HG03342 (cell line): Measurements from ENCODE around the gene ORMDL3.
"Not testable (repeated sequence)": the region's sequence is repeated elsewhere in the genome, so short reads cannot be mapped to it uniquely, and the experiment has no call there.

Source experiments
- ATAC-seq: cut with Tn5 transposase; IDR thresholded peaks from one replicate; pipeline ENCODE4 v1.9.1; 2021; ENCODE audit warnings: mild to moderate bottlenecking, moderate library complexity; ENCODE audit not compliant: unreplicated experiment

The ORMDL3 gene

DNA sequence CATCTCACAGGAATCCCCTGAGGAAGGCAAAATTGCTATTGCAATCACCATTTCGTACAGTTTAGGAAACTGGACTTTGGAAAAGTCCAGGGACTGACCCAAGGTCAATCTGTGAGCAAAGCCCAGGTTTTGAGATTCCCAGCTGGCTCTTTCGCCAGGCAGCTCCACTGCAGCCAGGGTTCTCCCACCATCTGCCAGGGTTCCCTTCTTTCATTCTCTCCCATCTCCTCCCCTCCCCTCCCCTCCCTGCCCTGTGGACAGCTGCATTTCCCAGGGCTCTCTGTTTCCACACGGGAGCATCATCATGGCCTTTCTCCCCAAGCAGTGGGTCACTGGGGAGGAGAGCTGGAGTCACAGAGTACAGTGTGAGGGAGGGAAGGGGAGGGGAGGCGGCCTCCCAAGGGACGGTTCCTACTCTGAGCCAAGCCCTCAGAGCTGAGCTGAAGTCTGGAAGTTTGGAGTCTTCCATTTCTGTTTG lies 23.5 kb upstream of the ORMDL3 start:
- no peak for ATAC-seq

DNA sequence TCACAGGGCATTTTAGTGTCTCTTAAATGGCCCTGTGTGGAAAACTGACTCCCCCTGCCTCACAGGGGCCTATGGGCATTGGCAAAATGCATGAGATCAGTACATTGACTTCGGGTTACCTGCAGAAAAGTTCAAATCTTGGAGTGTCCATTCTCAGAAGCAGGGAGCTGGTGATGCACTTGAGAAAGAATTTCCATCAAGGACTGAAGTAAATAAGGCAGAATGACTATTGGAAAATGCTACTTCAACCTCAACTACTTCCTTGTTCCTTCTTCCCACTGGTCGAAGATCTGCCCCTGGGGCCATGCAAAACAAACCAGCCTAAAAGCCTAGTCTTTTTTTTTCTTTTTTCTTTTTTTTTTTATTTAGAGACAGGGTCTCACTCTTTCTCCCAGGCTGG lies 21.6 kb upstream of the ORMDL3 start:
- no peak for ATAC-seq

DNA sequence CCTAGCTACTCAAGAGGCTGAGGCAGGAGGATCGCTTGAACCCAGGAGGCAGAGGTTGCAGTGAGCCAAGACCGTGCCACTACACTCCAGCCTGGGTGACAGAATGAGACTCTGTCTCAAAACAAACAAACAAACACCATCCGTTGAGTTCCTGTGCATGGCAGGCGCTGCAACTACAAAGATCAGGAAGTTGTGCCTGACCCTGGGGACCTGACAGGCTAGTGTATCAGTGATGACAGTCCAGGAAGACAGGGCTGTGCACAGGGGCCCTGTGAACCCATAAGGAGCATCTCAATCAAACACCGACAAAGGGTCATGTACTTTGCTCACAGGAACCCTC lies 21.1 kb upstream of the ORMDL3 start:
- not testable (repeated sequence) for ATAC-seq

DNA sequence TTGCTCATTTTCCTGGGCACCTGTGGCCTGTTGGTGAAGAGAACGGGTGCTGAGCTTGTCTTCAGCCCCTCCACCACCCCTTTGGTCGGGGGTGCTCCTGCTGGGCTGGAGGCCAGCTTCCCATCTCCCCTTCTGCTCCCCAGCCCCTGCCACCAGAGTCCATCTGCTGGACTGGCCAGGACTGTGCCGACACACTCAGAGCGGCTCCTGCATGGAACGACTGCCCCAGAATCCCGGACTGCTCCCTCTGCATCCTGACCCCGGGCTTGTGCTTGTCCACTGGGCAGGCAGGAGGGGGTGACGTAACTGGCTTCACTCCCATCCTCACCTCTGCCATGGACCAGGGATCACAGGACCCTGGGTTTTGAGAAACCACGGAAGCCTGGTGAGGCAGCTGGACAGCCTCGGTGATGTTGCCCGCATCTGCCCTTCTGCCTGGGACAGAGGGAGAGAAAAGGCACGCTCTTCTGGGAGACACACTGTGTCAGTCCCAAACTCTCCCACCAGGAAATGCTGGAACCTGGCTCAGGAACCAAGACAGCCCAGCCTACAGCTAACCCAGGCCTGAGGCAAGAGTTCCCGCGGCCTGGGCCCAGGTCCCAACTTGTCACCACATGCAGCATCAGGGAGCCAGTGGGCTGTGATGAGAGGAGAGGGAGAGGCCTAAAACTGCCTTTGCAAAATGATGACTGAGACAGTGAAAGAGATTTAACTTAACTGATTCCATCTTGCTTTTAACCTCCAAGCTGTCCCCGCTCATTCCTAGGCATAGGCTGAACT lies 19.3 kb upstream of the ORMDL3 start:
- no peak for ATAC-seq

DNA sequence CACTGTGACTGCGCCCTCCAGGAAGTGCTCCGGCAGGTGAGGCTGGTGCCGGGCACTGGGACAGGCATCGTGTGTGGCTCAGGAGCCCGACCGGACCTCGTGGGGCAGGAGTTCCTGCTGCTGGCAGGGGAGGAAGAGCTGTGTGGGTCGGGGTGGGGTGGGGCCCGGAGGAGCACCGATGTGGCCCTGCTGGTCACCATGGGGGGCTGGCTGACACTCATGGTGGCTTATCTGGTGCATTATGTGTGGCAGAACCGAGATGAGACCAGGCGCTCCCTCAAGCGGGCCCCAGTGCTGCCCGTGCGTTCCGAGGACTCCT lies 17.0 kb upstream of the ORMDL3 start:
- ATAC-seq: no peak

DNA sequence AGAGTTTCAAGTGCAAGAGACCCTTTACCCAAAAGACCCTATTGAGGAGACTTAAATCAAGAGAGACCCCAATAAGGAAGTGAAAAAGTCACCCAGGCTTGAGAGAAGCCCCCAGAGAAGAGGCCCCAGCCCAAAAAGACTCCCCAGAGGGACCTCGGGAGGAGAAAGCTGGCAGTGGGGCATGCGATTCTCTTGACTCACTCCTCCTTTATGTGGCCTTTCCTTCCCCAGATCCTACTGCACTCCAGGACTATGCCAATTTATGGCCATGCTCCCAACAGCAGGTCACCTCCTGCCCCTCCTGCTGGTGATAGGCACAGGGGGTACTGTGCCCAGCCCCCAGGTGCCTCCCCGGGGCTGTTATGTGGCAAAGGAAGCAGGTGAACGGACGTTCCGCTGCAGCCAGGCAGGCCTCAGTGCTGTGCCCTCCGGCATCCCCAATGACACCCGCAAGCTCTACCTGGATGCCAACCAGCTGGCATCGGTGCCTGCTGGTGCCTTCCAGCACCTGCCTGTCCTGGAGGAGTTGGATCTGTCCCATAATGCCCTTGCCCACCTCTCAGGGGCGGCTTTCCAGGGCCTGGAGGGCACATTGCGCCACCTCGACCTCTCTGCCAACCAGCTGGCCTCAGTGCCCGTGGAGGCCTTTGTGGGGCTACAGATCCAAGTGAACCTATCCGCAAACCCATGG lies 16.4 kb upstream of the ORMDL3 start:
- ATAC-seq: no peak

DNA sequence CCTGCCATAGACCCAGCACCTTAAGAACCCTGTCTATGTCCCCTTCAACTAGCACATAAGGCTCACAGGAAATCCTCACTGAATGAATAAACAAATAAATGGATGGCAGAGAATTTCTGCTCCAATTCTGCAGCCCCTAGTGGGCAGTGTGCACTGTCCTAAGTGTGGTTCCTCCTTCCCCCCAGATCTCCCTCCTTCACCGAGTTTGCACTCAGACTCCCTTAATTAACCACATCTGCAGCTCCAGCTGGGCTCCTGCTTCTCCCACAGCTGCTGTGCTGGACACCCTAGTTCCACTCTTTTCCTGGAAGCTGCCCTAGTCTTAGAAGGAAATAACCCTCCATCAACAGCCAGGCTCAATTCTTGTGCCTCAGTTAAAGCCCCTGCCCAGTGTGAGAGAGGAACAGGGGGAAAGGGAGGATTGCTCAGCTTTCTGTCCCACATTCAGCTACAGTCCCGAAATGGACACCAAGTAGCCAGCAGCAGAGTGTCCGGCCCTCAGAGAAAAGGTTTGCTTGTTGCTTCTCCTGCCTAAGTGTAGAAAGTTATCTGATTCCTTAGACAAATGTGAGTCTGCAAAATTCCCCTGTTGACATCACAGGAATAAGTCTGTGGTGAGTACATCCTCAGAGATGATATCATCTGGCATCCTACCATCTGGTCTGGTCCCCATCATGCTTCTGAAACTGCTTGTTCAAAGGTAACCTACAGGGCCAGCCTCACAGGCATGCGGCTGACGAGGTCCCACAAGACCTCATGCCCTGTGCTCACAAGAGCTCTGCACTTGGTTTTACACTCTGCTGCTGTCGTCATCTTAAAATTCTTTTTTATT lies 12.4 kb upstream of the ORMDL3 start:
- ATAC-seq: peak; percentile 55

DNA sequence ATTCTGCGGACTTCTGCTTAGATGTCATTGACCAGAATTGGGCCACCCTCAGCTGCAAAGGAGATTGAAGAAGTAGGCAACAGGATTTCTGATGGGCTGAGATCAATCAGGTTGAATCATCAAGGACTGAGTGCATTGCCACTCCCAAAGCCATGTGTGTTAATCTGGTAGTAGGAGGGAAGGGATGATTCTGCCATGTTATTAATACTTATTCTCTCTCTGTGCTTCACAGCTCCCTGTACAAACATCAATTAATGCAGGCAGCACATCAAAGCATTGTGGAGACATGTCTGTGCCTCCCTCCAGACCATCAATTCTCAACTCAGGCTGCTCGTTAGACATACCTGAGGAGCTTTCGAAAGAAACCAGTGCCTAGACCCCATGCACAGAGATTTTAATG lies 11.7 kb upstream of the ORMDL3 start:
- no peak for ATAC-seq

DNA sequence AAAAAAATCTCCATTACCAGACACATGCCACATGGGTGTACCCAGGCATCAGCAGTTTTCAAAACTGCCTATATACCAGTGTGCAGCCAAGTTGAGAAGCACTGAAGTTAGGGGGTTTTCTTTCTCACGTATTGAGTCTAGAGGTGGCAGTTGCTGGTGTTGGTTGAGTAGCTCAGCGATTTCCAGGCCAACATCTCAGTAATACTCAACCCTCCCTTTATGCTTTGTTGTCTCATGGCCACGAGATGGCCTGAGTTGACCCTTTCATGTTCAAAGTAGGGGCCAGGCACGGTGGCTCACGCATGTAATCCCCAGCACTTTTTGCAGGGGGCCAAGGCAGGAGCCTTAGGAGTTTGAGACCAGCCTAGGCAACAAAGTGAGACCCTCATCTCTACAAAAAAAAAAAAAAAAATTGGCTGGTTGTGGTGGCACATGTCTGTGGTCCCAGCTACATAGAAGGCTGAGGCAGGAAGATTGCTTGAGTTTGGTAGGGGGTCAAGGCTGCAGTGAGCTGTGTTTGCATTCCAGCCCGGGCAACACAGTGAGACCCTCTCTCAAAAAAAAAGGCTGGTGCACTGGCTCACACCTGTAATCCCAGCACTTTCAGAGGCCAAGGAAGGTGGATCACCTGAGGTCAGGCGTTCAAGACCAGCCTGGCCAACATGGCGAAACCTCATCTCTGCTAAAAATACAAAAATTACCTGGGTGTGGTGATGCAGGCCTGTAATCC lies 10.9 kb upstream of the ORMDL3 start:
- ATAC-seq: no peak

DNA sequence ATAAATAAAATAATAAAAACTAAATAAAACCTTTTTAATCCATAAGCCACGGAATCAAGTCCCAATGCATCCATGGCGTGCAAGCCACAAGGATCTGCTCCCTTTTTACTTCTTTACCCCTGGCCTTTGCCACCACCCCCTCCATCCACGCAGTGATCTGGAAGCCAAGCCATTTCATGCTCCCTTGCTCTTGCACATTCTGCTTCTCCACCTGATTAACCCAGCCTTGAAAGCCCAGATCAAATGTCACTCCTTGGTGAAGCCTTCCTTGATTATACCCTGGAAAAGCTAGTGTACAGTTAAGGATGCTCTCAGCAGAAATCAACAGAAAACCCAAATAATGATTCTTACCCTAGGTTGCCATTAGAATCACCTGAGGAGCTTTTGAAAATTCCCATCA lies 10.0 kb upstream of the ORMDL3 start:
- ATAC-seq: no peak

DNA sequence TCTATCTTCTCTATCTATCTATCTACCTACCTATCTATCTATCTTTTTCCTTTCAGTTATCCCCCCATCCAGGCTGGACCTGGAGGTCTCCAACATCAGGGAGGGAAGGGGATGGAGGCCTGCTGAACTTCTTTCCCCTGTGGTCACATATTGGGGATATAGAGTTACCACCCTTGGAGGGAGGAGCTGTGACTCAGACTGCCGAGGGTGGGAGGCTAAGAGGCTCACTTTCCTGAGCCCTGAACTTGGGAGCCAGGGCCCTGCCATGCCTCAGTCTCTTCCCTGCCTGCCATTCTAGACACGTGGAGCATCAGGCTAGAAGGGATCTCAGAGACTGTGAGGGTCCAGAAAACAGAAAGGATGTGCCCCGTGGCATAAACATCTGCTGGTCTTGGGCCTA lies 8.5 kb upstream of the ORMDL3 start:
- ATAC-seq: no peak

DNA sequence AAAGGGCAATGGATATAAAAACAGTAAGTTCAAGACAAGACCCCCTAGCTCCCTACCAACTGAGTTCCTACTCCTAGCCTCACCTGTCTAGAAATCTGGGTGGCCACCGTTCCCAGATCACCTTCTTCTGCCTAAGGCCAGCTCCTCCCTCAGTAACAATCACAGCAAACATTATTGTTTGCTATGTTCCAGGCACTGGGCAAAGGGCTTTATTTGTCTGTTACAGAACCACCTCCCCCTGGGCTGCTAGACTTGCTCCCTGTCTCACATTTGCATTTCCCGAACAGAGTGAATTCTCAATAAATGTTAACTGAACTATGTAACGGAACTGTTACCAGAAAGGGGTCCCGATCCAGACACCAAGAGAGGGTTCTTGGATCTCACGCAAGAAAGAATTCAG lies 6.9 kb upstream of the ORMDL3 start:
- no peak for ATAC-seq

DNA sequence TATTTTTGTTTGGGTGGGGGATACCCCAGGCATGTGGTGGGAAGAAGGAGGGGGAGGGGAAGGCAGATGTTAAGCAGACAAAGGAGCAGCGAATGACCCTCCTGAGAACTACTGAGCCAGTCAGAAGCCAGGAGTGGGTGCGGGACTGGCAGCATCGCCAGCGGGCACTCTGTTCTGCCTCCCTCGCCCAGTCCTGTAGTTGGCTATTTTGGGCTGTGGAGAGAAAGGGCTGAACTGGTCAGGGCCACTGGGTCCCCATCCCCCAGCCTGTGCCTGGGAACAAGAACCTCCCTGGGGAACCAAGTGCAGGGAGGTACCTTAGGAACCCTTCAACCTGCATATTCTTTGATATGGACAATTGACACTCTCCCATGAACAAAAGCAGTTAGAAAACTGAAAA lies 6.5 kb upstream of the ORMDL3 start:
- ATAC-seq: no peak

DNA sequence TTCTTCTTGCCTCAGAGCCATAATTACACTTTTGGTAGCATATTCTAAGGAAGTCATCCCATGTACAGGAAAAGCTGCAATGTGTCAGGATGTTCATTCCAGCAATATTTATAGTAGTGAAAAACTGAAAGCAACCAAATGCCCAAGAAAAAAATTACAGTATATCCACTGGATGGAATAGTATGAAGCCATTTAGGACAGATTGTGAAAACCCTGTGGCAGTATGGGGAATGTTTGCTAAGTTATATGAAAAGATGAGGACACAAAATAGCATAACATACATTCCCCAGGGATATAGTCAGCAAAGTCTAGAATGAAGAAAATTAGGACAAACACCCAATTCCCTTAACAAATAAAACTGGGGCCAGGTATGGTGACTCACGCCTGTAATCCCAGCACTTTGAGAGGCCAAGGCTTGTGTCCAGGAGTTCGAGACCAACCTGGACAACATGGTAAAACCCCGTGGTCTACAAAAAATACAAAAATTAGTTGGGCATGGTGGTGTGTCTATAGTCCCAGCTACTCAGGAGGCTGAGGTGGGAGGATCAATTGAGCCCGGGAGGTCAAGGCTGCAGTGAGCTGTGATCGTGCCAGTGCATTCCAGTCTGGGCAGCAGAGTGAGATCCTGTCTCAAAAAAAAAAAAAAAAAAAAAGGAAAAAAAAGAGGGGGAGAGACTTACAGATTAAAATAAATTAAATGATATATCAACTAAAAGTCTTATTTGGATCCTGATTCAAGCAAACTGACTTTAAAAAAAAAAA lies 2.4 kb upstream of the ORMDL3 start:
- ATAC-seq: no peak

DNA sequence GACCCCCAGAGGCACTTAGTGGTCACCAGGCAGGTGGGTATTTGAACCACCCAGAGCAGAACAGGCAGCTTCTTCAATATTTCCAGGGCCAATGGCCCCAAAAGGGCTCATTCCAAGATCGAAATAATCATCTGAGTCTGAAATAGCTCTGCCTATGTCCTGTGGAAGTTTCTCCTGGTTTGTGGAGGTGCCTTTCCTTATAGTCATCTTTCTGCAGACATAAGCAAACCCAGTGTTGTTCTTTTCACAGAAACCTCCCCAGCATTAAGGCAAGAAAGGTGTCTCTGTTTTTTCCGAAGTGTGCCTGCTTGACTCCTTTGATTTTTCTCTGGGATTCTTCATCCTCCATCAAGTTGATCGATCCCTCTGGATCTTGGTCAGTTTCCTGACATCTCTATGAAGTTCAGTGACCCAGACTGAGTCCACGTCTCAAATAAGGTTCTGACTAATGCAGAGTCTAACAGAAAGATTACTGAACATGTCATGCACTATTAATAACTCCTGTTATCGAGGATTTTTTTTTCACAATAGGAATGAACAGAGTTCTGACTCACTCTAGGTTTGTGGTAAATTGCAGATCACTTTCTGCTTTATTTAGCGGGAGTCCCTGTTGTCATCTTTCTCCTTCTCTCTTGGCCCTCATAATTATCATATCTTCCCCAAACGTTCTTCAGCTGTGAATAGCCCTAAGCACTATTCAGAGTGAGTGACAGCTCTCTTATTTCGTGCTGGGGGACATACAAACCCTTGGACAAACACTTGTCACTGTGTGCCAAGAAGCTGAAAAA lies 1.7 kb upstream of the ORMDL3 start:
- ATAC-seq: no peak

DNA sequence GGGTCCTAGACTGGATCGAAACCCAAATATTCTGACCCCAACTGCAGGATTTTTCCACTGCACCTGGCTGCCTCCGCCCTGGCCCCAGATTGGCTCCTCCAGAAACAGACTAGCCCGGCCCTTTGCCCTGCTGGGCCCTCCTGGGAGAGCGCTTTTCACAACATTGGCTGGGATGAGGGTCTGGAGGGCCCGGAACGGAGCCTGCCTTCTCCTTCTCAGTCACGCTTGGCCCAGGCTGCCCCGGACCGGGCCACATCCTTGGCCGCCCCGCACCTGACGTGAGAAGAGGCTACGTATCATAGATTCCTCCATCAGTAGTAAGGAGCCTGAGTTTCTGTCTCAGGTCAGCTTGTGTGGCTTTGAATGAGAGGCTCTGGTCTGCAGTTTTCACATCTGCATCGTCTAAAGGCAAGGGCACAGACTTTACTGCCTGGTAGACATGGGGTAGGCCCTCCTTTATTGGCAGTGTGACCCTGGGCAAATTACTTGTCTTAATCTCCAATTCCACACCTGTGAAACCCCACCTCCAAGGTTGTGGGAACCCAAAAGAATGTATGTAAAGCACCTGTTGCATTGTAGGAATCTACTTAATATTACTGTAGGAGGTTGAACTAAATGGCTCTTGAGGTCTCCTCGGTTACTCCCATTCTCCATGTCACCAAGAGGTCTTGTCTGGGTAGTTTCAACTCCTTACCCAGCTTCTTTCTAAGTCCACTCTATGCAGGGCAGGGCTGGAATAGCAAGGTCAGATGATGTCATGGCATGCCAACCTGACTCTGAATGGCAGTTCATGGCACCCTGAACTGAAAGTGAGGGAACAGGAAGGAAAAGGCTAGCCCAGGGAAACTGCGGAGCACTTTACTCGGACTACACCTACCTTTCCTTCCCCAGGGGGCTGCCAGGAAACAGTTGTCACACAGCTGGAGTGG lies 792 bp upstream of the ORMDL3 start:
- peak; percentile 9 for ATAC-seq

DNA sequence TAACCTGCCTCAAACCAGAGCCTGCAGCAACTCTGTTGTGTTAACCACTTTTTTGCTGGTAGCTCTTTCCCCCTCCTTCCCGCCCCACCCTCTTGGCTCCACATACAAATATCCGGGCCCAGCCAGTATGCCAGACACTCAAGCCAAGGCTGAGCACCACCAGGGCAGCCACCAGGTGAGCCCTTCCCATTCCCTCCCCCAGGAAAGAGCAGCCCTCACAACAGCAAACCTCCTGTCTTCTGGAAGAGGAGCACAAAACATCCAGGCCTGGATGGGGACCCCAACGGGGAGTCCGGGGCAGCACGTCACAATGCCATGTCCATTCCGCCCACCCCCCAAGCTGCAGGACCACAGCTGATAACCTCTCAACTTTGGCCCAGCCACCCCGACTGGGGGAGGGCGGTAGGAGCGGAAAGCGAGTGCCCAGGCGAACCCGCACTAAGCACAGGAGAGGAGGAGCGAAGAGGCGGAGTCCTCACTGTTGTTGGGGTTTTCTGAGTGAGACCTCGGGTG lies 757 bp downstream of the ORMDL3 start:
- ATAC-seq: no peak

DNA sequence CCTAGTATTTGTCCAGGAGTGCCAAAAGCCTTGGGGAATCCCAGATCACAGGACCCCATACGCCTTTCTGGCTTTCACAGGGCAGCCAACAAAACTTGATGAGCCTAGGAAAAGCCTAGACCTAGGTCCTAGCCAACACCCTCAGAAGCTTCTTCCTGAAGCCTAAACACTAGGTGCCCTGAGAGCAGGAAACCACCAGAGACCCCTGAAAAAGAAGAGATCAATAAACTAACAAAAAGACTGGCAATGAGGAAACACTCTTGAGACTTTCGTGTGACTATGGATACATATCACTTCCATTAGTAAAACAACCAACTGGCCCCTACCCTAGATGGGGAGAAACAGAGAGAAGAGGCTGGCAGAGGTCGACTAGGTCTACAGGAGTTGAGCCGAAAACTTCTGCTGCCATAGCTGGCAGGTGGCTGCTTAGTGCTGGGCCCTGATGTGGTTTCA lies 1.2 kb downstream of the ORMDL3 start:
- no peak for ATAC-seq
